HG02759 (cell line): ENCODE results near the gene ETS1.
A peak's percentile ranks its signal among the peaks of the same experiment; 100 is the strongest.

Experiments used
- ATAC-seq: cut with Tn5 transposase; IDR thresholded peaks from one replicate; pipeline ENCODE4 v1.9.1; 2021; ENCODE audit warnings: mild to moderate bottlenecking, moderate library complexity; ENCODE audit not compliant: unreplicated experiment

The ETS1 gene

DNA sequence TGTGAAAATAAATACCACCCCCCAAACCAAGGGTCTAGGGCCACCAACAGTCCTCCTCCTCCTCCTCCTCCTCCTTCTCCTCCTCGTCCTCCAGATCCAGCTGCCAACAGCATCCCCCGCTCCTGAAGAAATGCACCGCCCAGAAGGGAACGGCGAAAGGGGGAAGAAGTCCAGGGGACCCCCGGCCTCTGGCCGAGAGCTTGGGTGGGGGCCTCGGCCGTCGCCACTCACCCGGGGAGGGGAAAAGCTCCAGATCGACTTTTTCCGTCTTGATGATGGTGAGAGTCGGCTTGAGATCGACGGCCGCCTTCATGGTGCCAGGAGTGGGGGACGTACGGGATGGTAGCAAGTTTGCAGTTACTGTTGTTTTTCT is 65.7 kb downstream of the ETS1 start:
- ATAC-seq = no peak

DNA sequence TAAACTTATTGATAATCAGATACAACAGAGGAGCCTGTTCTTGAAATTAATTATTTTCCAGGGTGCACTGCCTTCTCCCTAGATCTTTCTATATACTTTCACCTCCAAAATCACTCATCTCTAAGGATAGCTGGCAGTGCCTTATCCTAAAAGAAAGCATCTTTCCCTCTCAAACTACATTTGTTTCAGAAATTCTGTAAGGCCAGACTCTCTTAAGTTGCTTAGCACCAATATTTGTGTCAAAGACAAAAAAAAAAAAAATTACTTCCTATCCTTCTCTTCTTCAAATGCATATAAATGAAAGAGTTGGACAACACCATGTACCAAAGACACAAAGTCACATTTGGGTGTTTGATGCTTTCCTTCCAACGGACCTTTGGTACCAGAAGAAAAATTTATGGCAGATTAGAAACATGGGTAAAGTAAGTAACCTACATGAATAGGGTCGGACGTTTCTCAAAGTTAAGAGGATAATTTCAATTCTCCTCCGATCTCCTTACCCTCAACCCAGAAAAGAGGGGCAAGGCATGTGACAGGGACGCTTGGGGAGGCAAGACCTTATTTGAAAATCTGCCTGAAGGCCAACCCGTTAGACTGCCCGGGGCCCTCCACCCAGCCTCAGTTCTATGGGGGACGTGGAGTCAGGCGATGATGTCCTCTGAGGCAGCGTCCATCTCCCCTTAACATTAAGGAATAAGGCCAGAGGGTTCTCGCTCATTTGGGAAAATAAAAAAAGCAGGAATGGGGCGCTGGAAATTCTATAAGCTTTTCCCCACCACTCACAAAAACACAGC is 66.3 kb downstream of the ETS1 start:
- no peak for ATAC-seq

DNA sequence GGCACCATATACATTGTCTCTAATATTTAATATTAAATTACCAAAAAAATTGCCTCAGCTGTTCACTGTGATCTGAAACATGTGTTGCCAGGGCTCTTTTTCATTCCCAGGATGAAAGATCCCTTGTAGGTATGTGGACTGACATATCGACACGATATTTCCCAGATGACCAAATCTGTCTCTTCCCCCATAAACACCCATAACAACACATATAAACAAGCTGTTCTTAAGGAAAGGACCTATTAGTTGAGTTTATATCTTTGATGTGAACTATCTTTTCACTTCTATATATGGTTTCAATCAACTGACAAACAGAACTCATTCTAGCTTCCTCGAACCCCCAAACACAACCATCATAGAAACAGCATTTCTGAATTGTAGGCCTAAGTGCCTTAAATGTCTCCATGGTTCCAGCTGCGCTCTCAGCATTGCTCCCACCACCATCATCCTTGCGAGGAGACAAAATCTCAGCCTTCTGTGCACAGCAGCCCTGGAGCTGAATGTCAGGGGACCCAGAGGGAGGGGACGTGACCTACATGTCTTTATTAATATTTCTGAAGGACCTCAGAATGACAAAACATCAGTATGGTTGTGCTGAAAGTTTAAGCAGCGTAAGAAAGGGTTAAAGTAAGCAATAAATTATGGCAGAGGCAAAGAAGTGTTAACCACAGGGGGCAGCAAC is 67.0 kb downstream of the ETS1 start:
- ATAC-seq = no peak

DNA sequence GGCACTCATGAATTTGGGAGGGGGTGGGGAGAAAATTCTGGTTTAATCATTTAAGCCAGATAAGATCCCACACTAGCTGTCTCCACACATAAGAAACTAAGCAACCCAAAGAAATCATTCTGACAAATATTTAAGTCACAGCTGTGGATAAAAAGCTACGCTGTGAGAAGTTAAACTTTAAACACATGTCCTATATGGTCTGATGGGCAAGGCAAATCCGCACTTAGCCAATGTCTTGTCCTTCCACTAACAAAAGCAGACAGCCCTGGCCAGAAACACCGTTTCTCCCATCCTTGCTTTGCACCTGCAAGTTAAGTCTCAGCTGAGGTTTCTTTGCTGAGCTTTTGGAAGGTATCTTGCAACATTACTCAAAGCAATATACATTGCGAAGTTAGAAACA is 68.0 kb downstream of the ETS1 start:
- peak; percentile 20 for ATAC-seq

DNA sequence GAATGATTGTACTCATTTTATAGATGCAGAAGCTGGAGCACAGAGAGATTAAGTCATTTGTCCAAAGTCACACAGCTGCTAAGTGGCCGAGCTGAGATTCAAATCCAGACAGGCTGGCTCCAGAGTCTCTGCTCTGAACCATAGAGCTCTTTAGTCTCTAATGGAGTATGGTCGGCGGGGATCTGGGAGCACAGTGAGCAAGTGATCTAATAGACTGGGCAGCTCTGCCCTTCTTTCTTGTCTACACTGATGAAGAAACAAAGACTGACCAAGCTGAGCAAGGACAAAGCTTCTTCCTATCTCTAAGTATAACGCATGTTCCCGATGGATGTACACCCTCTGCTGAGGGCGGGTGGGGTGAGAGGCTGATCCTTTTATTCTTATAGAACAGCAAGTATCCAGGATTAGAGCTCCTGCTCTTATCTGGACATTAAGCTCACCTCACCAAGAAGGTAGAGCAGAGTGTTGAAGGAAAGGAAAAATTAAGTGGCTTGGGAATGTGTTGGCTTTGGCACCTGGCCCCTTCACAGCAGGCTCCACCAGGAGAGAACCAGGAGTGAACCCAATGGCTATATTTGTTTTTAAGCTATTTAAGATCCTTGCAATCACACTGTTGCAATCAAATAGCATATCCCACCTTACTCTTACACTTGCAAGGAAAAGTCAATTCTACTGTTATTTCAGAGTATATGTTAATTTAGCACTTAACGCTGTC is 68.7 kb downstream of the ETS1 start:
- no peak for ATAC-seq

DNA sequence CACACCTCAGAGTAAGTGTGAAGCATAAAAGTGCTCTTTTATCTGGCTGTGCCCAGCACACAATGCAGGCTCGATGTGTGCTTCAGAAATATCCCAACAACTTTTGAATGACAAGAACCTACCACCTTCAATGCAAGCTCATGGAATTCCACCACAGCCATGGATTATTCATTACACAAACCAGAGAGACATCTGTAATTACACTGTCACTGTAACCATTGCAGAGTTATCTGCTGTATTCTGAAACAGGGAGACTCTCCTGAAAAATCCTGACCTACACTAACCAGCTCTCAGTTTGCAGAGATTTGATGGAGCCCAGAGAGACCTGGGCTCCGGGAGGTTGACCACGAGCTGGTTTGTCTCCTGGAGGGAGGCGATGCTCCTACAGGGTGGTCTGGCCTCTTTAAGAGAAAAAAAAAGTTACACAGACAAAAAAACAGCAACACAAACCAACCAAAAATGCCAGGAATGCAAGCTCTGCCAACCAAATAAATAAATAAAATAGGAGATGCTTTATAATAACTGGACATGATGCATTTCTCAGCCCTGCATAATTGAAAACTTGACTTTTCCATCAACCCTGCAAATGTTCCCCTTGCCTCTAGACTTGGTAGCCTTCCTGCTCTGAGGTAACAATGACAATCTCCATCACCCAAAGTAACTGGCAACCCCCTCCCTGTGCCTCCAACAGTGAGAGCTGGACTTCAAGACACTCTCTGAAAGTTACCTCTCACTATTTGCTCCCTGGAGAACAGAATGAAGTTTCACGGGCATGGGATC is 69.7 kb downstream of the ETS1 start:
- no peak for ATAC-seq

DNA sequence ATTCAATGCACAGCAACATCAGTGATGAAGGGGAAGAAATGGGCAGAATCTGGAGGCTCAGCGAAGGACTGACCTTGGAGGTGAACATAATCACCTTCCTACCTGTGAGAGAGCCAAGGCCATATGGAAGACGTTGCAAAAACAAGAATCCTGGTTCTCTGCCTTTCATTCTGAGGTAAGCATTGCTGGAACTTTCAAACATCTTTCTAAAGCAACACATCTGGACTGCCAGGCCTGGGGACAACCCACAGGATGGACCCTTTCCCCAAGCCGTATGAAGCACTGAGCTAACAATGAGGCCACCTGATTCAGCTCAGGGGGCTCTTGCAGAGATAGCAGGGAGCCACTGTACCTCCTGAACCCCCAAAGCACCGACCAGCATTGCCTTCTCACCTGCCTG is 70.5 kb downstream of the ETS1 start:
- no peak for ATAC-seq

DNA sequence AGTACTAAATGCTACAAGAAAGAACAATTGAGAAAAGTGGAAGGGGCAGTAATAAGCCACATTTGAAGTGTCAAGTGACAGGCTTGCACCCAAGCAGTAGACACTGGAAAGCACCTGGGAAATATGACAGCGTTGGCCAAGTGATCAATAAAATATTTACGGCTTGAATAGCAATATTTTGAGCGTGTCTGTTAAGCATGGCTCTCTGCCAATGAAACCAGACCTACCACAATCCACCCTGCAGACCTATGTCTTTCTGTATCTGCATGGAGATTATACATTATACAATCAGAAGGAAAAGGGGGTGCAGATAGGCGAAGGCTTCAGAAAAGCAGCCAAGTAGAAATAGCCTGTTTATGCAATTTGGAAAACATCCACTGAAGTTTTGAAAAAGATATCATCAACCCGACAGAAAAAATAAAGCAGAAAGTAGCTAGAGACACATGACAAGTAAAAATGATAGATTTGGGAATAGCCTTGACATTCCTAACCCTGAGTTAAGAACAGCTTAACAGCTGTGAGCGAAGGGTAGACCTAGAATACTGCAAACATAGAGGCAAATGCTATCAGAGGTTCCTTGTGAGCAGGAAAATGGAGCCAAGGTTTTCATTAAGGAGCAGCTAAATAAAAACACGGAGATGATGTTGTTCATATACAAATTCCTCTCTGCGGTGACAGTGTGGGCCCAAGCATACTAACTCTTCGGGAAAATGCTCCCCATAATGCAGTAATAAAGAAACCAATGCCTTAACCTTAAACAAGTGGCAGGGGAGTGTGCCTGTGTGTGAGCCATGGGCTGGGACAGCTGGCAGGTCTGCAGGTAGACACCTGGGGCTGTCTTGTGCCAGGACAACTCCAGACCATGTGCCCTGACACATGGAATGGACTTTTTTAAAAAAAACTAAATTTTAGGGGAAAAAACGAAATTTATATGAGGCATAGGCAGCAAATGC is 71.3 kb downstream of the ETS1 start:
- no peak for ATAC-seq

DNA sequence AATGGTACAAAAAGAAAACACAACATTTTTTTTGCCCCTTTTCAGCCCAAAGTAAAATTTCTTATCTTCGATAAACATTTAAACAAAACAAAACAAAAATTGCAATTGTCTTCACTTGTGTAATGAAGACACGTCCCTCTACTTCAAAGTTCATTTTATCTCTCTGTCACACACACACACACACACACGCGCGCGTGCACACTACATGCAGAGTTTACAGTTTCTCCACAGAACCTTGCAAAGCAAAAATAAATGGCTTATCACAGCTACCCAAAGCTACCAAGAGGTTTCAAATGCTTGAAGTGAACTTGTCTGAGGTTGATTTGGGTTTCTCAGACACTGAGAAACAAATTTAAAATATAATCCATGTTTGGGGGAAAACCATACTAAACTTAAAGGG is 72.3 kb downstream of the ETS1 start:
- no peak for ATAC-seq

DNA sequence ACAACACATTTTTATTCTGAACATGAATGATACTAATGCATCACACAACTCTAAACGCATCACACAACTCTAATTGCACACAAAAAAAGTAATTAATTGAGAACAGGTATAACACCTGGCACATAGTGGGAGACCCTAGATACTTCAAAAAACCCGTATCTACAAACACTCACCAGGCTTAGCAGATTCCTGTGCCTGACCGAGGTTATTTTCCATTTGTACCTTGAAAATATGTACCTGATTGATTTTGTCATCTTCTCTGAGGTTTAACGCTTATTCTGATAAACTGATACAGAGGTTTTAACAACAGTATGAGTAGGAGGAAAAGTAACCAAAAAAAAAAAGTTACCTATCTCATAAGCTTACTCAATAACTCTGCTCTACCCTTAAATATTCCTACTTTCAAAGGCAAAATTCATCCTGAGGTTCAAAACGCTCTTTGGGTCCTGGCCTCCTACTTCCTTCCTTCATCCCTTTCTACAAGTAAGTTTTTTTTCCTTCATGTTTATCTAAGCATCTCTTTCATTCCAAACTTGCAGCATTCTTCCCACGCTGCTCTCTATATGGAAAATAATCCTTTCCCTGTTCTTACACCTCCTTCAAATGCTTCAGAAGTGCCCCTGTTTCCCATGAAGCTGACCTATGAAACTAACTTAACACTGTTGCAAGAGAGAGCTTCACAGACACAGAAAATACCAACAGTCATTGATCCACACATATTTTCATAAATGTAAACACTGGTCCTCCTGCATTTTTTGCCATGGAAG is 73.3 kb downstream of the ETS1 start:
- ATAC-seq = no peak

DNA sequence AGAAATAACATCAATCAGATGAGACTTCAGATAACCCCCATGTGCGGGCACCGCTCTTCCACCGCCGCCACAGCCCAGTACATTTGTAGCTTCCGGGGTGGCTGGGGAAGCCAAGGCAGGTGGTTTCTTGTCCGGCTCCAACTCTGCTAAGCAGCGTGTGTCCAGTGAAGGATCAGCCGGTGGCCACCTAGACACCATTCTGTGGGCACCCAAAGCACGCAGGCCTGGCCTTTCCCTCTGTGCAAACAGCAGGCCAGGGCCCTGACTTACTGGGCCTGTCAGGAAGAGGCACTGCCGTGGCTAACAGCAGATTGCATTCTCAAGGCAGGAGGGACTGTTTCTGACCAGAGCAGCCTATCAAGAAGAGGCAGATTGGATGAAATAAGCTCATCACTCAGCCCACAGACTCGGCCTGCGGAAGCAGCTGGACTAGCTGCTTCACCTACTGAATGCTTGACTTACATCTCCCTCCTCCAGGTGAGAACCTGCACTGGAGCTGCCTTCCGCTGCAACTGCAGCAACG is 74.8 kb downstream of the ETS1 start:
- no peak for ATAC-seq

DNA sequence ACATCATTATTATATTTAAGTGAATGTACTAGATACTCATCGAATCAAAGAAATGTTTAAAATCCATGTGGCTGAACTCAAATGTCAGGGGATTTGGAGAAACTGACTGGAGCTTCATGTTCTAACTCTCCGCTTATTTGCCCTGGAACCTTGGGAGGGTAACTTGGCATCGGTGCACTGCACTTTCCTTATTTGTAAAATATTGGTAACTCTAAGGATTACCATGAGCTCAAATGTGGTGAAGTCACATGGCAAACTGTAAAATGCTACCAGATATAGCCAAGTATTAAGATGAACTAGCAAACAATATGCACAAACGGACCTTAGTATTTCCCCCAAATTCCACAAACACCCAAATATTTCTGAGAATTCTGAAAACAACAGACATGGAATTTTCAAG is 75.6 kb downstream of the ETS1 start:
- no peak for ATAC-seq

DNA sequence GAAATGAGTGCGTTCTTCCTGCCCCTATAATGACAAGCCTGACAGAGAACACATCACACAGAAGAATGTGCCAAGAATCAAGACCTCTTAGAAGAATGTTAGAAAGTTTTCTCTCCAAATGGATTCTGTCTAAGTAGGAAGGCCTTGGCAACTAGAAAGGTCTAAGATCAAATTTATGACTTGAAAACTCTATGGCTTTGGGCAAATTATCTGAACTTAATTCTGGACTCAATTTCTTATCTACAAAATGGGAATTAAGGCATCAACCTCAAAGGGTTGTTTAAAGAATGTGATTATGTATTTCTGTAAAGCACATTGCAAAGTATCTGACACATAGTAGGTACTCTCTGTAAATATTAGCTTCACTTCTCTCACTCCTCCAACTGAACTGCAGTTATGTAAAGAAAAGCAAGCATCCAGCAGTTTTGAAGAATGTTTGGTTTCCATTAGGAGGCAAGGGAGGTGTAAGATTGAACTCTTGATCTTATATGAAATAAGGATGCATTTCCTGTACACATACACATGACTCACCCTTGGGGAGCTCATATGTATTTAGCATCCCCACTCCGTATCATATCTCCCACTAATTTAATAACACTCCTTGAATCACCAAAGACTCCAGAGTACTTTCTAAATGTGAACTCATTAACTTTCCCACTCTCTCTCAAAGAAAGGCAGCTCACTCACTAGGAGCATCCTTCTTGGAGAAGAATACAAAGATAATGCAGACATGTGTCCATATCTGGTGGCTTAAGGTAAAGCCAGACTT is 77.6 kb downstream of the ETS1 start:
- no peak for ATAC-seq

DNA sequence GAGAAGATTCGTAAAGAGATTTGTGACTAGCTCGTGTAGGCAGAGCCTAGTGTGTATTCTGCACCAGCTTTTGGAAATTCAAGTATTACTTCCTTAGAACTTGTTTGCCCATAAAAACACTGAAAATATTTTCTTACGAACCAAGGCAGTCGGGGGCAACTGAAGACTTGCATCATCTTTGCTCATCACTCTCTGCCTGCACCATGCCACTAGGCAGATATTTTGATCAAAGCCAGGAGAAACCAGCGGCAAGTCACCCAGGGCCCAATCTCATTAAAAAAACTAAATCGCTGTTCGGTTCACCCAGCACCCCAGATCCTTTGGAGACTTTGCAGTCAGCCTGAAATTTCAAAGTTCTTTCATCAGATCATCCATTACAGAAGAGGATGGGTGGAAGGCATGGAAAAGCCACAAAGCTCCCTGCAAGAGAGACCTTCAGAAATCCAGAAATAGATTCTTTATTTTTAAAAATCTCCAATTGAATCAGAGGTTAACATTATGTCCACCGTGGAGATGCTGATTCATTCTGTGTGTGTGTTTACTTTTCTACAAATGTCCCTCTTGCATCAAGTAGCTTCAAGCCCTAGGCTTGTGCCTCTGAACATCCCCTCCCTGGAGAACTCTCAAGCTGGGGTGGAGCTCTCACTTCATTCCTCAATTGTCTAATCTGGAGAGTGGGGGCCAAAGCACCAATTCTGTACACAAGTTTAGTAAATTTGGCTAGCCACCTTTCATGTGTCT is 78.4 kb downstream of the ETS1 start:
- ATAC-seq = no peak

DNA sequence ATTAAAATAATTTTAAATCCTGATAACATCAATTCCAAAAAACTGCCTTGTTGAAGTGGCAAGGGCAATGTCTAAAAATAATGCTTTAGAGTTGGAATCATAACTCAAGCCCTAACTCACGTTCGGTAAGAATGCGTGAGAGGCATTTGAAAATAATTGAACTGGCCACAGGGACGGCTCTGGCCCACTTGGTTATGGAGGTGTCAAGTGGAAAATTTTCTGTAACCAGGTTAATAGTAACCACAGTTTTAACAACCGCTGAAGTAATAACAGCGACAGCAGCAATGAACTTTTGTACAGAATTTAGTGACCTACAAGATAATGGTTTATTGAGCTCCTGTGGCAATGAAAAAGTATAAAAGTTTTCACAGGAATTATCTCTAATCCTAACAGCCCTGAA is 79.4 kb downstream of the ETS1 start:
- ATAC-seq = no peak

DNA sequence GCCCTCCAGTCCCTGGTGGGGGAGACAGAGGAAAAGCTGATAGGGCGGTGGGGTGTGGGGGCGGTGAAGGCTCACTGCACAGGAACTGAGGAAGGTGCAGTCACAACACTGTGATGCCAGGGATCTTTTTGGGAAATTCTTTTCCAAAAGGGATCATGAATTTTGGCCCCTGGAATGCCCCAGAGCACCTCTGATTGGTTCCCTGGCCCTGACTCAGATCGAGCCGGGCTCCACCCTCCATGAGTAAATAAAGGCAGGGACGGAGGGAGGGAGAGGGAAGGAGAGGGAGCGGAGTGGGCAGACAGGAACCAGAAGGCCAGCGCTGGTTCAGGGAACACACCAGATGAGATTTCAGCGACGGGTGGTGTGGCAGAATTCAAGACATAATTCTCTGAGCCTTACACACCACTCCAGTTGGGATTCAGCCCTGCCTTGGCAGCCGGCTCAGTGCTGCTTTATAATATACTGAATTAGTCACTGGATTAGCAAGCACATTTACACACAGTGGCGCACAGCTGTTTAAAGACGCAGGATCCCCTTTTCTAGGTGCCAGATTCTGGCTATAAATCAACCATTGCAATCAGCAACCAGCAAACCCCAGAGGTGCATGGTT is 80.3 kb downstream of the ETS1 start:
- no peak for ATAC-seq

DNA sequence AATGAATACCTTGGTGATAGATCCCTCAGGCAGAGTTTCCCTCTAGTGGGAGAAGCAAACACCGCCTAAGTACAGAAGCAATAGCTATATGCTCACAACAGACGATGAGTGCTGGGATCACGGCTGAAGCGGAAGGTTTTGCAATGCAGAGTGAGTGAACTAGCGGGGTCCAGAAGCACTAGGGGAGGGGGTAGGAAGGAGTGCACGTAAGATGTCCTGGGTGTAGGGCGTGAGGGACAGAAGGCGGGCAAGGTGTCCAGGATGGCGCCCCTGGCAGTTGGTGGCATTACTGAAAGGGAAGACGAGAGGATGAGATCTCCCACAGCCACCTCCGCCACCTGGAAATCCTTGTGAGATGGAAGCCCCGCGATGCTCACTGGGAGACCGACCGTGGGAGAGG is 81.0 kb downstream of the ETS1 start:
- no peak for ATAC-seq
